Measurements from ENCODE around the gene FLACC1. TPM values are rescaled to one million over a fixed set of nuclear protein-coding genes. Genes with fewer than 3 reads are reported as not detected.

Gene FLACC1, protein sequence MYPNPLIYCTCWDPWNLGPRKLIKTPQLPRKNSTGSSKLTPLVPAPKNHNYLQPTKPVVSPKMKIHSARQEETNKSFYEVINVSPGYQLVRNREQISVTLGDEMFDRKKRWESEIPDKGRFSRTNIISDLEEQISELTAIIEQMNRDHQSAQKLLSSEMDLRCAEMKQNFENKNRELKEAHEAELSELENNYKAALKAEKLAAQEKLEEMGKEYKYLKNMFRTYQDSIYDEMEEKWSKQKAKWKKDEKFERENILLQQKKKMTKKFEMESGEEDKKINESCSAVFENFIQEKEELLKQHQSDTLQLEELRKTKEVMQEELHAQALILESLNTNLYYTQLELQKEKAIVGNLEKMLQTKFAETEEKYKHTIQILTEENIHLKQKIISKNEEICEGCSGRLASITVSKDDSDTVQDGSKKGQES
- 2.9 TPM for total RNA-seq

GRCh38 chr2:201357221-201357620, at the start of gene FLACC1:
TSS of gene FLACC1 (minus strand) at chr2:201357345. CDS start at chr2:201351404, 5,941 bp downstream.

GRCh38 chr2:201260302-201260800, 96.8 kb downstream of the FLACC1 start, which contains the start of gene CASP8:
TSS of gene CASP8 (plus strand) at chr2:201260536. CDS start at chr2:201266487, 5,951 bp downstream.

Other genes starting within 250 kb of the FLACC1 start
- 119 TPM for gene CFLAR, start 241.2 kb downstream of the FLACC1 start, total RNA-seq
- gene CASP10, start 174.2 kb downstream of the FLACC1 start, total RNA-seq: 11.5 TPM
- gene CASP8, start 96.8 kb downstream of the FLACC1 start, total RNA-seq: 6.4 TPM
- gene TRAK2, start 94.1 kb upstream of the FLACC1 start, total RNA-seq: 87.7 TPM
- 95.5 TPM for gene STRADB, start 94.4 kb upstream of the FLACC1 start, total RNA-seq

Data from camera-type eye (tissue), 1 donor.